Fibroblast of mammary gland (primary cell): ENCODE measurements around the gene NKIRAS2.

Experiments
- DNase-seq: peaks from one replicate; pipeline ENCODE4 v3.0.0-alpha.2; 2010; ENCODE audit warnings: low read depth
- H3K4me3 ChIP-seq: 2 replicates; pipeline ENCODE4 v1.5.1; 2011; ENCODE audit warnings: low read depth, mild to moderate bottlenecking, low read length, moderate library complexity; ENCODE audit not compliant: control insufficient read depth
- CTCF ChIP-seq: conservative IDR thresholded peaks from 2 replicates; pipeline ENCODE4 v1.5.1; 2011; ENCODE audit warnings: low read depth, low read length, inconsistent platforms; ENCODE audit not compliant: control insufficient read depth, insufficient read depth

NKIRAS2 gene

DNA sequence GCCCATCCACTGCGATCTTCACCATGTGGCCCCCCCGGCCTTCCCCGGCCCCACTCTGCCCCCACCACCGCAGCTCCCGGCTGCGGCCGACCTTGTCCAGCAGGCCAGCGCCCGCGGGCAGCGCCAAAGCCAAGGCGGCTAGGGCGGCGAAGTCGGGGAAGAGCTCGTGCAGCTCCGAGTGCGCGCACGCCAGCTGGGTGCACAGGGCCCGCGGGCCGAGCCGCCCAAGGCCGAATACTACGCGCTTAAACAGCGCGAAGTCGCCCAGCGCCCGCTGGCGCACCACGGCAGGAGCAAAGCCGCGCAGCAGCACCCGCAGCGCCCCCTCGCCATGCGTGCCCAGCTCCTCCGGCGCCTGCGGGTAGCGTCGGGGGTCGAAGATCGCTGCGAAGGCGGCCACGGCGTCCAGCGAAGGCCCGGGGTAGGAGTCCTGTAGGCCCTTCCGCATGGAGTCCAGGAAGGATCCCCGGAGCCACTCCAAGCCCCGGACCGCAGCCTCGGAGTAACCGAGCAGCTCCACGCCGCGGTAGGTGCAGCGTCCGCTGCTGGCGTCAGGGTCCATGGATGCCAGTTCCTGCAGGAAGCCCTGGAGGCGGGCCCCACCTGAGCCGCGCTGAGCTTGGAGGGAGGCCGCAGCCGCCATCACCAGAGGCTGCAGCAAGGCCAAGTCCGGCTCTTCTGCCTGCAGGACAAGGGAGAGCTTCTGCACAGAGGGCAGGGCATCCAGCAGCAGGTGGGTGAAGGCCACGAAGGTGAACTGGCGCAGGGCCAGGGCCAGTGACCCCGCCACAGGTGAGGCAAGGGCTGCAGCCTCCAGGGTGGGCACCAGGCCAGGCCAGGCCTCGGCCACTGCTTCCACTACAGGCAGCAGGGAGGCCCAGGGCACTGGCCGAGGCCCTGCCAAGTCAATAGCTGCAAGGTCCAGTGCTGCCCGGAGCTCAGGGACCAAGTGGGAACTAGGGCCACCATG lies 20.2 kb downstream of the NKIRAS2 start:
- TF ChIP-seq CTCF = no peak
- no peak for DNase-seq
- no peak overlapping the region for H3K4me3 ChIP-seq

DNA sequence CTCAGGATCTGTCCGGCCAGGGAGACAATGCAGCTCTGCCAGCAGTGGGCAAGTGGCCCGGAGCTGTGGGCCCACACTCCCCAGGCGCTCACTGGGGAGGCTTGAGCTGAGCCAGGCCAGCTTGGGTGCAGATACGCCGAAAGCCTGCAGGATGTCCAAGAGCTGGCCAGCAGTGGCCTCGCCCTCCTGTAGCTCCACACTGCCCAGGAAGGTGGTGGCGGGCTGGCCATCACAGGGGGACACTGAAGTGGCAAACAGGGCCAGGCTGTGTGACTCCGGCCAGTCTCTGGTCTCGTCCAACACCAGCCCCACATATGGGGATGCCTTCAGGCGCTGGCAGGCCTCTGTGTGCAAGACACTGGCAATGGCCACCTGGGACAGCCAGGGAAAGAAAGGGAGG lies 20.9 kb downstream of the NKIRAS2 start:
- no peak for DNase-seq
- H3K4me3 ChIP-seq = no peak overlapping the region
- no peak for TF ChIP-seq CTCF

- TF ChIP-seq CTCF = no peak
- H3K4me3 ChIP-seq = no peak overlapping the region
- DNase-seq = no peak
Observed at GRCh38 chr17:42041619-42042018, 21.7 kb downstream of the NKIRAS2 start.

DNA sequence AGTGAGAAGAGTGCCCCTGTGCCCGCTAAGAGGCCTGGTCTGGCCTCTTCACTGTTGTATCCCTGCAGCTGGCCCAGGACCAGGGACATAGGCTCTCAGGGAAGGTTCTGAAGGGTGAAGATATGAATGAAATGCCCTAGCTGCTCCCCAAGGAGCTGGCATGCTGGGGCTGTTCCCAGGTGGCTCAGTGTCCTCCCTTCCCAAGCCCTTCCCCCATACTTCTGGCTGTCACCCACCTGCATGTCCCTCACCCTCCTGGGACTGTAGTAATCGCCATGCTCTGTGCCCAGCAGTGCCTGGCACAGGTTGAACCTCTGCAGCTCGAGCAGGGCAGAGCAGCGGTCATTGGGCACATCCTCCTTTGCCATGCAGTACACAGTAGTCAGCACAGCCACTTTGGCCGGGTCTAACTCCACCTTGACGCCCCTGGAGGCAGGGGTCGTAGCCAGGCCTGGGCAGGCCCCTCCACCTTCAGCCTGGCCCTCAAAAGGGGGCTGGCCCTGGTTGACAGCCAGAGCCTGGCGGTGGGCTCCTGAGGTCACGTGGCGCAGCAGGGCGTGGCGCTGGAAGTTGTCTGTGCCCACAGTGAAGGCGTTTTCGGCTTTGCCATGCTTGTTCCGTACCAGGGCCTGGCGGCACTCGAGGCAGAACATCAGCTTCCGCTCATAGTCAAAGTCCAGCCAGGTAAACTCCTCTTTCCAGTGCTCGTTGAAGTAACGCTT lies 22.9 kb downstream of the NKIRAS2 start:
- no peak overlapping the region for H3K4me3 ChIP-seq
- DNase-seq = no peak
- no peak for TF ChIP-seq CTCF

- H3K4me3 ChIP-seq = no peak overlapping the region
- no peak for TF ChIP-seq CTCF
- no peak for DNase-seq
Observed at GRCh38 chr17:42045719-42046118, 25.8 kb downstream of the NKIRAS2 start.

DNA sequence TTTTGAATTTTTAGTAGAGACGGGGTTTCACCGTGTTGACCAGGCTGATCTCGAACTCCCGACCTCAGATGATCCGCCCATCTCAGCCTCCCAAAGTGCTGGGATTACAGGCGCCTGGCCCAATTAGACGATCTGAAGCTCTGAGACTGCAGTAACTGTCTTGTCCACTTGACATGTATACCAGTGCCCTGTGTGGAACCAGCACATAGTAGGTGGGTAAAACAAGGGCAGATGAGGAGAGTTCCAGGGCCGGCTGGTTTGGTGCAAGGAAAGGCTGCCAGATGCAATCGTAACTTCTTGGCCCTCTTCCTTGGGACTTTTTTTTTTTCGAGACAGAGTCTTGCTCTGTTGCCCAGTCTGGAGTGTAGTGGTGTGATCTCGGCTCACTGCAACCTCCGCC lies 27.5 kb downstream of the NKIRAS2 start:
- no peak for DNase-seq
- no peak overlapping the region for H3K4me3 ChIP-seq
- no peak for TF ChIP-seq CTCF
